Fibroblast of upper back skin (primary cell): ENCODE data around the gene DHRS4L2.
"Not testable (repeated sequence)": the region's sequence is repeated elsewhere in the genome, so short reads cannot be mapped to it uniquely, and the experiment has no call there.

Source experiments
- DNase-seq: peaks from one replicate; pipeline ENCODE4 v3.0.0-alpha.2; 2013

DHRS4L2 gene

GRCh38 chr14:24020520-24020919, 31.8 kb downstream of the DHRS4L2 start:
- not testable (repeated sequence) for DNase-seq

- DNase-seq = not testable (repeated sequence)
Measured at GRCh38 chr14:24024939-24025418, 36.2 kb downstream of the DHRS4L2 start.

DNA sequence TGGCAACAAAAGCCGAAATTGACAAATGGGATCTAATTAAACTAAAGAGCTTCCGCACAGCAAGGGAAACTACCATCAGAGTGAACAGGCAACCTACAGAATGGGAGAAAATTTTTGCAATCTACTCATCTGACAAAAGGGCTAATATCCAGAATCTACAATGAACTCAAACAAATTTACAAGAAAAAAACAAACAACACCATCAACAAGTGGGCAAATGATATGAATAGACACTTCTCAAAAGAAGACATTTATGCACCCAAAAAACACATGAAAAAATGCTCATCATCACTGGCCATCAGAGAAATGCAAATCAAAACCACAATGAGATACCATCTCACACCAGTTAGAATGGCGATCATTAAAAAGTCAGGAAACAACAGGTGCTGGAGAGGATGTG, 41.0 kb downstream of the DHRS4L2 start:
- not testable (repeated sequence) for DNase-seq

- DNase-seq = not testable (repeated sequence)
Measured at GRCh38 chr14:24031331-24031730, 42.6 kb downstream of the DHRS4L2 start.

DNA sequence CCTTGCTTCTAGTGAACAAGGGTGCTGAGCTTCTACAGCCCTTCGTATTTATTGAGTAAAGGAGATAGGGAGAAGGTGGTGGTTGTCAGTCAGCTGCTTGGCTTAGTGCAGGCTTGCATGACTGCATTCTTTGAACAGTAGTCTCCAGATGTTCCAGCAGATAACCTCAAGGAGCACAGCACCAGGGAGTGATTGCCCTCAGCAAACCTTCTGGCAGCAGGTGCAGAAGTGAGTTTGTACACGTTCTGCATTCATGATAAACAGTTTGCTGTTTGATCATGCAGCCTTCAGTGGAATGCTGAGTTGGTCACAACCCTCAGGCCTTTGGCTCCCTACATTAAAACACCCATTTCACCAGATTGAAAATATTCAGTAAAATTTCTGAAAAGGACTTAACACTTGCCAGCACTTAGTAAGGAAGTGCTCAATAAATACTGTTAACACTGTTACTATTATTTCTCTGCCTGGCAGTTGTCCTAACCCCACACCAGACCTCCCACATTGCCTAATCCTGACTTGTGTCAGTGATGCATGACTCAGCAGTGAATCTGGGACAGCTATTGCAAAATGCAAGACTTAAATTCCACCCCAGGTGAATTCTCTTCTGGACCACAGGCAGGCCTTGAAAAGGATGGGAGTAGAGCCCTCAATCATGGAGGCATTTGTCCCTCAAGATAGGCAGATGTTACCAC, 44.1 kb downstream of the DHRS4L2 start:
- peak; percentile 90 for DNase-seq

DNA sequence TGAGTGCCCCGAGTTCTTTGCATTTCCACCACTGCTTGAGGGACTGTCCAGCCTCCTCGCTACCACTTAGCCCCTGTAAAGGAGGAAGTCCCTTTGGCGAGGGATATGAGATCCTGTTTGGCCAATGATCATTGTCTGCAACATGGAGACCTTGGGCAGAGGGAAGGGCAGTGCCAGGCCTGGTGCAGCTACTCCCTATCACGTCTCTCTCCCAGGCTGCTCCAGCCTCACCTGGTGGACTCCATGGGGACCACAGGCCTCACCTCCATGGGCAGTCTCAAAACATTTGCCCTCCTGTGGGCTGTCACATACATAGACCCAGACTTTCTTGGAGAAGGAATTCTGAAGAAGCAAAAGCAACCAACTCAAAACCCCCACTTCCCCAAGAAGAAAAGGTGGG, 47.0 kb downstream of the DHRS4L2 start:
- not testable (repeated sequence) for DNase-seq

- peak; percentile 64 for DNase-seq
Measured at GRCh38 chr14:24036169-24036962, 47.6 kb downstream of the DHRS4L2 start.

- not testable (repeated sequence) for DNase-seq
Measured at GRCh38 chr14:24036963-24037657, 48.4 kb downstream of the DHRS4L2 start.

GRCh38 chr14:24037658-24038037, 48.9 kb downstream of the DHRS4L2 start:
- DNase-seq = no peak

- DNase-seq = no peak
Measured at GRCh38 chr14:24038686-24039085, 50.0 kb downstream of the DHRS4L2 start.

DNA sequence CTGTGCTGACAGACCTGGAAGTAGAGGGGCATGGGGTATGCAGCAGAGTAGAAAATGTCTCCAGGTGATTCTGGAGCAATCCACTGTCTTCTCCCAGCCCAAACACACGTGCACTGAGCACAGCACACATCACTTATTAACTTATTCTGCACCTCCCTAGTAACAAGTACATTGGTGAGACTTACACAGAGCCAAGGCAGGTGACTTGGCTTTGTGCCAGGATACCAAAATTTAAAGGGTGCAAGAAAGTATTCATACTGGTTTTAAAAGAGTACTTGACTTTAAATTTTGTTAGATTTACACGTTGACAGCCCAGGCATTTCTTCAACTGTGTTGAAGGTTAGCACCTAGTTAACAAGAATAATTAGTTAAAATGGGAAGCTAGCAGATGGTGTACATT, 52.0 kb downstream of the DHRS4L2 start:
- no peak for DNase-seq

DNA sequence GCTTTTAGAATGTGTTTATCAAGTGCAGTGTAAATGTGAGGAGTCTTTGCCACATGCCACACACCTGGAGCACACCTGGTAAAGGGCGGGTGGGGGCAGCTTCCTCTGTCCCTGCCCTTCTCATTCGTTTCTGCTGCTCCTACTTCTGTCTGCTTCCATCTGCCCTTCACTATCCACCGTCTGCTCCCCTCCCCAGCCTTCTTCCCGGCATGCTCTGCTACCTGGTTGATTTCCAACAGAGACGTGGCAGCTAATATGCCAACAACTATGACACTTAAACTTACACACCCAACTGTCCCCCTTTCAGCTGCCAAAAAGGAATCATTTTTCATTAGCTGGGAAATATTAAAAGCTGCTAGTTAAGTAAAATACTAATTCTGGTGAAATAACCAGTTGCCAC, 54.0 kb downstream of the DHRS4L2 start:
- DNase-seq = no peak

DNA sequence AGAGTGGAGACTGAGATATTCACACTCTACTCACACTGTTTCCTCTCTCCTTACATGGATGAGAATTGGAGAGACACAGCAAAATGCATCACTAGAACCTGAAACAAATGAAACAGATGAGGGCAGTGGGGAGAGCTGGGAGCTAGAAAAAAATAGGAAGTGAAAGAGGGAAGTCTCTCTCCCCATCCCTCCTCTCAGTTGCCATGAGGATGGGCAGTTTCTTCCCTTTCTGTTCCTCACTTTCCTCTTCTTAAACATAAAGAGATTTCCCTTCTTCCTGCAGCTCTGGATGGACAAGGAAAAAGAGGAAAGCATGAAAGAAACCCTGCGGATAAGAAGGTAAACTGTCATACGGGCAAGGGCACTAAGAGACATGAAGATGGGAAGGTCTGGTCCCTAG, 60.3 kb downstream of the DHRS4L2 start:
- not testable (repeated sequence) for DNase-seq

DNA sequence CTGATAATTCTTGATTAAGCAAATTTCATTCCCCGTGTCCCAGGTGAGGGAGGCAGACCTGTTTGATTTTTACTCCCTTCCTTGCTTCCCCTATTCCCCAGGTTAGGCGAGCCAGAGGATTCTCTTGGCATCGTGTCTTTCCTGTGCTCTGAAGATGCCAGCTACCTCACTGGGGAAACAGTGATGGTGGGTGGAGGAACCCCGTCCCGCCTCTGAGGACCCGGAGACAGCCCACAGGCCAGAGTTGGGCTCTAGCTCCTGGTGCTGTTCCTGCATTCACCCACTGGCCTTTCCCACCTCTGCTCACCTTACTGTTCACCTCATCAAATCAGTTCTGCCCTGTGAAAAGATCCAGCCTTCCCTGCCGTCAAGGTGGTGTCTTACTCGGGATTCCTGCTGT, 62.0 kb downstream of the DHRS4L2 start:
- DNase-seq = not testable (repeated sequence)

DNA sequence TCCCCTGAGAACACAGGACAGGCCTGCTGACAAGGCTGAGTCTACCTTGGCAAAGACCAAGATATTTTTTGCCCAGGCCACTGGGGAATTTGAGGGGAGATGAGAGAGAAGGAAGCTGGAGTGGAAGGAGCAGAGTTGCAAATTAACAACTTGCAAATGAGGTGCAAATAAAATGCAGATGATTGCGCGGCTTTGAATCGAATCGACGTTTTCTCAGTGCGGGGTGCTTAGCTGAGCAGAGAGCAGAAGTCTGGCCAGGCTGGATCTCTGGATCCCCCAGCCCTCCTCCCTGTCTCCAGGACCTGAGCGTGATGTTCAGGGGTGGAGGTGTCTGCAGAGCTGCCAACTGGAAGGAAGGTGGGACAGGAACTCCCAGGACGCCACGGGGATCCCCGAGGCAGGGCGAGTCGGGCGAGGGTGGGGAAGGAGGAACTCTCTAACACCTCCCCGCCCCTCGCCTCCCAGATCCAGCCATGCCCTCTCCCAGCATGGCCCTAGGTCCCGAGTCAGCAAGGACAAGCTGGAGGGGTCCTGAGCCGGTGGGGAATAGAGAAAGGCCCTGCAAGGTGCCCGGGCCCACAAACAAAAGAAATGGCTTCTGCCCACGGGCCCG, 62.6 kb downstream of the DHRS4L2 start:
- DNase-seq = no peak

GRCh38 chr14:24051789-24052655, 63.3 kb downstream of the DHRS4L2 start, which contains the start of gene CARMIL3:
Gene CARMIL3 (plus strand): TSS chr14:24052009. CDS start chr14:24052154, 145 bp downstream.
- peak; percentile 47 for DNase-seq

DNA sequence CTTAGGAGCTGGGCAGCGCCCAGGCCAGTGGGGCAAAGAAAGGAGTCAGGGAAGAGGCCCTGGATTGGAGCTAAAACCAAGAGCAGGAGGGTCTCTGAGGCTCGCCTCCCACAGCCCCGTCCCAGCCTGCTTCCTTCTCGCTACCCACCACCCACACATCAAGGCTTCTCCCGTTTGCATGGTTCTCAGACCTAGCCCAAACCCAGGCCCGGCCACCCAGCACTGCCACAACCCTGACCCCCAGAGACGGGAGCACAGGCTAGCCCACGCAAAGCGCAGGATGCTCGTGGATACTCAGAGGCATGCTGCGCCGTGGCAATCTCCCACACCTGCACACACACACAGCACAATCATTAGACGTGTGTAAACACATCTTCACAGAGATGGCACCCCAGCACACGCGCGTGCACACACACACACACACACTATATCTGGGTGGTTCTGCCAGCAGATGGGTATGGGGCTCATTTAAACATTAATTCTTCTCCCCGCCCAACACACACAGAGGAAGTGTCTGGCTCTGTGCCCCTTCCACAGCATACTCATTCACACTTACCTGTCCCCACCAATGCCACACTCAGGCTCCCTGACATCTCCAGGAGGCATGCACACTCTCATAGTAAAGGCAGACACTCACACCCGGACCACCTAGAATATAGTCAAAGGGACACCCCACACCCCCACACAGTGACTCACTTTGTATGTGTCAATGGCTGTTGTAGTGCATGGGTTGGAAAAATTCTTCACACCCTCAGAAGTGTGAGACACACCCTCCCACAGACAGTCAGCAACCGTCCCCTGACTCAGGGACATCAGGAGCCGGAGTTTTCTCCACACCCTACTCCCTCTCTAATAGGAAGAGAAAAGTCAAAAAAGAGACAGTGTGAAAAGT, 64.2 kb downstream of the DHRS4L2 start:
- no peak for DNase-seq

GRCh38 chr14:24053548-24054323, 65.0 kb downstream of the DHRS4L2 start:
- no peak for DNase-seq

DNA sequence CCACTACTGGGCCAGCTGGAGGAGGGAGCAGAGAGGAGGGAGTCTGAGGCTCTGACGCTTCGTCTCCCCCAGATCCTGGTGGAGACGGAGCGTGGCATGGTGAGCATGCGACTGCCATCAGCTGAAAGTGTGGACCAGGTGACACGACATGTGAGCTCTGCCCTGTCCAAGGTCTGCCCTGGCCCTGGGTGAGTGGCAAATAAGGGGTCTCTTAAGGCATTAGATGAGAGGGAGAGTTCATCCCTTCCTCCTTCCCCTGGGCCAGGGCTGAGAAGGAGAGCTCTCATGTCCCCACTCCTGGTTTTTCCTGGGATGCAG, 65.6 kb downstream of the DHRS4L2 start:
- DNase-seq = no peak

- no peak for DNase-seq
Measured at GRCh38 chr14:24054646-24055045, 65.9 kb downstream of the DHRS4L2 start.
